Activated CD8-positive, alpha-beta T cell treated with anti-CD3 and anti-CD28 coated beads, Interleukin-2, amount 10 ng/mL, durations not matched to agents 7 days and 5 days (primary cell): ENCODE results near the gene U2AF2. TPM values are rescaled to one million over a fixed set of nuclear protein-coding genes. Genes with fewer than 3 reads are reported as not detected.
A peak's percentile ranks its signal among the peaks of the same experiment; 100 is the strongest.

Experiments used
- ATAC-seq: fragments of 150-1000 bp; cut with Tn5 transposase; one replicate; pipeline ENCODE4 v1.10.0; 2021; ENCODE audit warnings: moderate library complexity
- CTCF ChIA-PET: fragments of 350-600 bp; sonication (Branson Sonifier 250); formaldehyde crosslinking; loops from one replicate; lab custom pipeline; 2021; ENCODE audit warnings: antibody characterized with exemption; lab: Charles Lee
- POLR2A ChIA-PET: fragments of 350-600 bp; sonication (Branson Sonifier 250); formaldehyde crosslinking; loops from one replicate; lab custom pipeline; 2021; ENCODE audit warnings: antibody characterized with exemption; lab: Charles Lee
- DNase-seq: peaks from one replicate; pipeline ENCODE4 v3.0.0-alpha.2; 2020
- H3K27ac Mint-ChIP-seq: one replicate; pipeline ENCODE4 v1.8.0; 2021; ENCODE audit warnings: mild to moderate bottlenecking, mixed read lengths
- H3K27me3 Mint-ChIP-seq: one replicate; pipeline ENCODE4 v1.8.0; 2021; ENCODE audit warnings: low read depth, mixed read lengths
- H3K36me3 Mint-ChIP-seq: one replicate; pipeline ENCODE4 v1.8.0; 2021; ENCODE audit warnings: low read depth, mixed read lengths
- H3K4me1 Mint-ChIP-seq: one replicate; pipeline ENCODE4 v1.8.0; 2021; ENCODE audit warnings: low read depth, mixed read lengths
- H3K4me3 Mint-ChIP-seq: one replicate; pipeline ENCODE4 v1.8.0; 2021; ENCODE audit warnings: mild to moderate bottlenecking, mixed read lengths
- H3K9me3 Mint-ChIP-seq: one replicate; pipeline ENCODE4 v1.8.0; 2022; ENCODE audit warnings: mixed read lengths; ENCODE audit not compliant: insufficient read depth
- total RNA-seq, 2 experiments: library from RNA; stranded (reverse); gene quantifications; one replicate each; pipeline ENCODE4 v1.2.3, GENCODE V29; 2021

Gene U2AF2
- total RNA-seq, 2 experiments from 2014 or later, result 296 to 321 TPM

DNA sequence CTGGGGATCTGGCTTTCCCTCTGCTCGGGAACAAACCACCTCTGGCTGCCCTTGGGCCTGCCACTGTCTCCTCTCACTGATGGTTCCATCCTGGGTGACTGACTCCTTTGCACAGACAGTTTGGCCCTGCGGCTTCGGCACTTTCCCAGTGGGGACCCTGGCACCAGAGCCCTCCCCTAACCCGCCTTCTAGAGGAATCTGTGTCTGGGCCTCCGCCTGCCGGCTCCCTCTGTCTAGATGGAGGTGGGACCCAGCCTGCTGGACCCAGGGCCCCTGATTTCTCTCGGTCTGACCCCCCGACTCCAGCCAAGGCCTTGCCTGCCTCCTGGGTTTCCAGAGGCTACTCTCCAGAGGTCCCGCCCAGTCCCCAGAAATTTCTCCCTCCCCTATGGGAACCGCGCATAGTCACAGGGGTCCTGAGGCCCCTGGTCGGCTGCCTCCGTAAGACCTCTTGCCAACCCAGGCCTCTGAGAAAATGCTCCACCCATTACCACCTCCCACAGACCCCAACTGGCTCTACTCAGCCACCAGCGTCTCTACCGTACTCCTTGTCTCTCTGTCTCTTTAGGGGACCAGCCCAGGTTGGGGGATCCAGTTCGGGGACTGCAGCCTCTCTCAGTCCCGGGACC, 4.1 kb upstream of the U2AF2 start:
- Mint-ChIP-seq H3K4me3 (peak overlapping the region; percentile 10), H3K9me3 (no peaks in the 10 kb centered on the region), H3K36me3 (peaks cover 18% of the 10 kb centered on the region), H3K27me3 (no peaks in the 10 kb centered on the region), H3K27ac (no peak overlapping the region), H3K4me1 (peaks cover 29% of the 10 kb centered on the region)
- ATAC-seq (no peak), DNase-seq (no peak)
- ChIA-PET CTCF (interaction anchor here (4.7 kb wide), 1 partner anchor 18 kb away, joined by 39 read pairs; no protein-coding TSS in a partner anchor), POLR2A (interaction anchor here (0.8 kb wide), 1 partner anchor 14 kb away, joined by 3 read pairs; no protein-coding TSS in a partner anchor)

DNA sequence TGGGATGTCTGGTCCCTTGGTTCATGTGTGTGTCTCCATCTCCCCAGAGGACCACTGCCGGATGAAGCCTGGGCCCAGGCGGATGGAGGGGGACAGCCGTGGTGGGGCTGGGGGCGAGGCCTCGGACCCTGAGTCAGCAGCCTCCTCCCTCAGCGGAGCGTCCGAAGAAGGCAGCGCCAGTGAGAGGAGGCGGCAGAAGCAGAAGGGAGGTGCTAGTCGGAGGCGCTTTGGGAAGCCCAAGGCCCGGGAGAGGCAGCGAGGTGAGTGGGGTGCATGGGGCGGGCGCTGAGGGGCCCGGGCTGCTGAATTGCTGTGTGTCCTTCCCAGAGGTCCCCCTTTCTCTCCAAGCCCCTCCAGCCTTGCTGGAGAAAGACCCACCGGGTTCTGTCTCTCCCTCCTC, 3.6 kb upstream of the U2AF2 start:
- Mint-ChIP-seq H3K27me3 (no peaks in the 10 kb centered on the region), H3K27ac (no peak overlapping the region), H3K4me1 (peaks cover 34% of the 10 kb centered on the region), H3K36me3 (peaks cover 23% of the 10 kb centered on the region), H3K4me3 (no peak overlapping the region), H3K9me3 (no peaks in the 10 kb centered on the region)
- CTCF ChIA-PET, result no interaction called here
- POLR2A ChIA-PET, result no interaction called here
- ATAC-seq, result no peak
- no peak for DNase-seq

DNA sequence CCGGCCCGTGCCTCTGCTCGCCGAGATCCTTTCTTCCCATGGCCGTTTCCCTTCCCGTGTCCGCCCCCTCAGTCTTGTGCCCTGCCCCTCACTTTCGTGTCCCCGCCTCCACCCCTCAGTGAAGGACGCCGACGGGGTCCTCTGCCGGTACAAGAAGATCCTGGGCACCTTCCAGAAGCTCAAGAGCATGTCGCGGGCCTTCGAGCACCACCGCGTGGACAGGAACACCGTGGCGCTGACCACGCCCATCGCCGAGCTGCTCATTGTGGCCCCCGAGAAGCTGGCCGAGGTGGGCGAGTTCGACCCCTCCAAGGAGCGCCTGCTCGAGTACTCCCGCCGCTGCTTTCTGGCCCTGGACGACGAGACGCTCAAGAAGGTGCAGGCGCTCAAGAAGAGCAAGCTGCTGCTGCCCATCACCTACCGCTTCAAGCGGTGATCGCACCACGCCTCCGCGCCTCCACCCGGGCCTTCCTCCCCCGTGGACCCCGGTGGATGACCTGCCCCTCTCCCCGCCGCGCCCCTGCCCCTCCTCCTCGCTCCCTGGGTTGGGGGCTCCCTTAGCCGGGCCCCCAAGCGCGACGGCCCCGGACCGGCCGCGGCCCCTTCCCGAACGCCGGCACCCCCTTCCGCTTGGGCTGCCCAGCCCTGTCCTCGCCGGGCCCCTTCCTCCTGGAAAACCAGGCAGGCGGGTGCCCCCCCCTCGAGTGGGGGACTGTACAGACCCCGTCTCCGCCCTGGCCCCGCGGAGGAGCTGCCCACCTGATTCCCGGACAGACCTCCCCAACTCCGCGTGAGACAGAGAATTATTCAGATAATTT, 2.3 kb upstream of the U2AF2 start:
- Mint-ChIP-seq H3K36me3 (peaks cover 30% of the 10 kb centered on the region), H3K4me3 (peak overlapping the region; percentile 13), H3K27ac (no peak overlapping the region), H3K27me3 (no peaks in the 10 kb centered on the region), H3K9me3 (no peaks in the 10 kb centered on the region), H3K4me1 (peaks cover 39% of the 10 kb centered on the region)
- ChIA-PET POLR2A (interaction anchor here (0.6 to 1.4 kb wide), 3 partner anchors 10 to 21 kb away, joined by 3 to 5 read pairs (median 3); no protein-coding TSS in a partner anchor), CTCF (interaction anchor here (0.7 to 1.8 kb wide), 6 partner anchors 12 to 47 kb away, joined by 3 to 10 read pairs (median 4); partner anchors contain the start of gene ZNF865)
- ATAC-seq (no peak), DNase-seq (no peak)

DNA sequence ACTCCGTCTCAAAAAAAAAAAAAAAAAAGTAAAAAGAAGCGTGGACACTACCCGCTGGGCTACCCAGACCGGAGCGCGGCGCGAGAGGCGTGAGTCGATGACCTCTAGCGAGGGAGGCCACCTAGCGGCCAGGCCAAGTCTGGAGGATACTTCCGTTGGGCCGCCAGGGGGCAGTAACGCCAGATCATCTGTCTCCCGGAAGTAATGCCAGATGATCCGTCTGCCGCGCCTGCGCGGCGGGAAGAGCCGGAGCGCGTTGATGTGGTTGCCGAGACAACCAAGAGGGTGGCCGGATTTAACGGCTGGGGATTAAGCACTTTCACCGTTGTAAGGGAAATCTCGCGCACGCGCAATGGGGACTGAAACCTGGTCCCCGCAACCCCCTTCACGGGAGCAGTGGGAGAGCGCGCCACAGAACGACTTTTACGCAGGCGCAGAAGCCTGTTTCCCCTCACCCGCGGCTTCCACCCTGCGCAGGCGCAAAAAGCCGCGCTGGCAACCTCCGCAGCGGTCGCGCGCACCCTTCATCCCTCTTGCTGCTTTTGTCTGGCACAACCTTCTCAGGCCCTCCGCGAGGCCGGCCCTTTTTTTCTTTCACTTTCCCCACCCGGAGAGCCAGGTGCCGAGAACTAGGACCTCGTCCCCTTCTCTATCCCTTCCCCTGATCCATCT, 1.0 kb upstream of the U2AF2 start:
- peaks cover 43% of the 10 kb centered on the region for H3K4me1 Mint-ChIP-seq

DNA sequence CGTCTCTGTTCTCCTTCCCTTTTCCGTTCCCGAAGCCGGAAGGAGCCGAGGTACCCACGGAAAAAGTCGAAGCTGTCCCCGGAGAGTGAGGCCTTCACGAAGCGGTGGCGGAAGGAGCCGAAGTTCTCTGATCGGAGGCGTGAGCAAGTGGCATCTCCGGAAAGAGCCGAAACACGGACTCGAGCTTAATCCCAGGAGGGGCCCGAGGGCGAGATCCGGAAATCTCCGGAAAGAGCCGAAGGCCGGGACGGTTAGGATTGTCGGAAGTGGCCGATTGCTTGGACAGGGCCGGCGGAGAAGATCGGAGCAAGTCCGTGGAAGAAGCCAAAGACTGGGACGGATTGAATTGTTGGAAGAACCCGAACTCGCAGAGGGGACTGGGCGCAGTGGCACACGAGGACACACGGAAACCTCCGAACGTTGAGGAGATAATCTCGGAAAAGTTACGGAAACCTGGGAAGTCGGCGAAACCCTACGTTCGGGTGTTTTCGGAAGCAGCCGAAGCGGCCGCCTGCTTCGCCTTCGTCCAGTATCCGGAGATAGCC, 440 bp upstream of the U2AF2 start:
- Mint-ChIP-seq H3K36me3 (peaks cover 37% of the 10 kb centered on the region), H3K27me3 (no peaks in the 10 kb centered on the region), H3K4me1 (peaks cover 43% of the 10 kb centered on the region), H3K9me3 (no peaks in the 10 kb centered on the region), H3K4me3 (peak overlapping the region; percentile 83), H3K27ac (peak overlapping the region; percentile 94)
- ATAC-seq (peak; percentile 83), DNase-seq (peak; percentile 100)
- ChIA-PET POLR2A (interaction anchor here (0.7 to 1.4 kb wide), 14 partner anchors 9 to 1517 kb away, joined by 3 to 7 read pairs (median 4); partner anchors contain the start of genes CNOT3, EPN1, FIZ1 and PPP1R12C), CTCF (interaction anchor here (0.6 to 1.6 kb wide), 28 partner anchors 9 to 1517 kb away, joined by 3 to 33 read pairs (median 4); partner anchors contain the start of genes CNOT3, FIZ1, NAT14 and ZNF581)

More for the DNA sequence above, 1.0 kb upstream of the U2AF2 start:
- CTCF ChIA-PET, result interaction anchor here (0.6 to 1.8 kb wide), 32 partner anchors 8 to 1517 kb away, joined by 3 to 33 read pairs (median 4); partner anchors contain the start of genes CNOT3, FIZ1, NAT14 and ZNF581
- H3K4me3 Mint-ChIP-seq, result peak overlapping the region; percentile 83
- peaks cover 36% of the 10 kb centered on the region for H3K36me3 Mint-ChIP-seq
- ATAC-seq (peak; percentile 54), DNase-seq (peak; percentile 98)
- no peaks in the 10 kb centered on the region for H3K9me3 Mint-ChIP-seq
- H3K27ac Mint-ChIP-seq, result peak overlapping the region; percentile 94
- no peaks in the 10 kb centered on the region for H3K27me3 Mint-ChIP-seq
- POLR2A ChIA-PET, result interaction anchor here (0.7 to 1.4 kb wide), 13 partner anchors 9 to 1516 kb away, joined by 3 to 7 read pairs (median 4); partner anchors contain the start of genes CNOT3, FIZ1, PPP1R12C and UBE2S

DNA sequence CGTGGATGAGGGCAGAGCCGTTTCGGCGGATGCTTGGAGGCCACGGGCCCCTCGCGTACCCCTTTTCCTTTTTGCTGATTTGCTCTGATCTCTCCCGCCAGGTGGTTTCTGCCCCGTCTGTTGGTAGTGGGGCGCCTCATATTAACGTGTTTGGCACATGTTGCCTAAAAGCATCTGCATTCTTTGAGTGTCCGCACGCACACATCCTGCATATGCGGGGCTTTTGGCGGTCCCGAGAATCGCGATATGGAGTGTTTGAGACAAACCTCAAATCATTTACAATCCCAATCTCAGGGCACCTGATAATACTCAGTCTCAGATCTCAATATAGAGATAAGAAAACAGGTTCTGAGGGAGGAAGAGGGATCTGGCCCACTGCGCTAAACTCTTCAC, 809 bp downstream of the U2AF2 start:
- Mint-ChIP-seq H3K4me1 (peaks cover 41% of the 10 kb centered on the region), H3K9me3 (no peaks in the 10 kb centered on the region), H3K27me3 (no peaks in the 10 kb centered on the region), H3K36me3 (peaks cover 47% of the 10 kb centered on the region), H3K27ac (peak overlapping the region; percentile 97), H3K4me3 (peak overlapping the region; percentile 83)
- ChIA-PET POLR2A (no interaction called here), CTCF (interaction anchor here (1.0 kb wide), 1 partner anchor 23 kb away, joined by 7 read pairs; no protein-coding TSS in a partner anchor)
- ATAC-seq, result no peak
- no peak for DNase-seq

DNA sequence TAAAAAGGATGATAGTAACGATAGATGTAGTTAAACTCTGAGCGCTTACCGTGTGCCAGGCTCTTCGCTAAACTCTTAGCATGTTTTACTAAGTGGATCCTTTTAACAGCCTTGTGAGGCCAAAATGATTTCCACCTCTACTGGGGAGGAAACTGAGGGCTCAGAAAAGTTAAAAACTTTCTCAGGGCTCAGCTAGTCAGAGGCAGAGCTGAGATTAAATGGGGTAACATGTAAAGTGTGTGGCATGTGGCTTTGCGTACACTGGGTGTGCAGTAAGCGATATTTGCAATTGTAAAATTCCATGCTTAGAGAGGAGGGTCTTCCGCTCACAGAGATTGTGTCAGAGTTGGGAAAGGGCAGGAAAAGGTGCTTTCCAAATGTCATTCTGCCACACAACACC, 1.7 kb downstream of the U2AF2 start:
- CTCF ChIA-PET, result interaction anchor here (0.7 to 1.6 kb wide), 5 partner anchors 15 to 195 kb away, joined by 3 to 9 read pairs (median 3); partner anchors contain the start of gene ISOC2
- Mint-ChIP-seq H3K27me3 (no peaks in the 10 kb centered on the region), H3K9me3 (no peaks in the 10 kb centered on the region), H3K27ac (peak overlapping the region; percentile 97), H3K4me3 (peak overlapping the region; percentile 83), H3K4me1 (peaks cover 43% of the 10 kb centered on the region), H3K36me3 (peaks cover 54% of the 10 kb centered on the region)
- no peak for DNase-seq
- ATAC-seq, result no peak
- POLR2A ChIA-PET, result interaction anchor here (1.3 kb wide), 1 partner anchor 16 kb away, joined by 3 read pairs; no protein-coding TSS in a partner anchor

DNA sequence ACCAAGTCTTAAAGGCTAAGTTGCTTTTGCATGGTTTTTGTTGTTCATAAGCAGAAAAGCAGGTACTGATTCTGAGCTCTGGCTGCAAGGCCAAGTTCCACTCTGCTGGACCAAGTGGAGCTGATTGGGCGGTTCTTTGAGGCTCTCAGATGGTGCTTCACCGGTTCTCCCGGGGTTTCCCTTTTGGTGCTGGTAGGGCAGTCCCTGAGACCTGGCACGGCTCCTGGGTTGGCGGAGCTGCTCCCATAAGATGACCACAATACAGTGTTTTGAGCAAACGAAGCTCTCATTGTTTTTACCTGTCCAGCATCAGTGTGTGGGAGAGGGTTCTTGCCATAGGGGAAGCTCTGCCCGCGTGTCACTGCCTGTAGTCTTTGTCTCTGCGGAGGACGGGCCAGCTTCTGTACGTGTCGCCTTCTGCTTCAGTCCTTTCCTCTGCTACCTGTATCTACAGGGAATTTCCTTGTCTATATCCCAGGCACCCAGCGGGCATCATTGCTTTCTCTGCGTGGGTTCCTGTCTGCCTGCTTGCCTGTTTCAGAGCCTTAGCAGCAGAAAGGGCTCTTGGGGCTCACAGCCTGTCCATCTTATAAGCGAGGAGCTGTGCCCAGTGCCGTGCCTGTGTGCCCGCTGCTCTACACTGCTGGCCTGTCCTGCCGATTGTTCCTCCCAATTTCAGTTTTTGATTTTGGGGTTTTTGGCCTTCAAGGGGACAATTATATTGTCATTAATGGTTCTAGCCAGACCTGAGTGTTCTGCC, 2.3 kb downstream of the U2AF2 start:
- Mint-ChIP-seq H3K27ac (peak overlapping the region; percentile 76), H3K27me3 (no peaks in the 10 kb centered on the region), H3K4me1 (peaks cover 48% of the 10 kb centered on the region), H3K9me3 (no peaks in the 10 kb centered on the region), H3K4me3 (peak overlapping the region; percentile 83), H3K36me3 (peaks cover 58% of the 10 kb centered on the region)
- ChIA-PET CTCF (interaction anchor here (0.7 to 1.6 kb wide), 4 partner anchors 14 to 196 kb away, joined by 3 to 9 read pairs (median 3); partner anchors contain the start of gene ISOC2), POLR2A (interaction anchor here (1.1 to 1.3 kb wide), 2 partner anchors 15 to 30 kb away, joined by 3 read pairs; no protein-coding TSS in a partner anchor)
- DNase-seq (no peak), ATAC-seq (no peak)

DNA sequence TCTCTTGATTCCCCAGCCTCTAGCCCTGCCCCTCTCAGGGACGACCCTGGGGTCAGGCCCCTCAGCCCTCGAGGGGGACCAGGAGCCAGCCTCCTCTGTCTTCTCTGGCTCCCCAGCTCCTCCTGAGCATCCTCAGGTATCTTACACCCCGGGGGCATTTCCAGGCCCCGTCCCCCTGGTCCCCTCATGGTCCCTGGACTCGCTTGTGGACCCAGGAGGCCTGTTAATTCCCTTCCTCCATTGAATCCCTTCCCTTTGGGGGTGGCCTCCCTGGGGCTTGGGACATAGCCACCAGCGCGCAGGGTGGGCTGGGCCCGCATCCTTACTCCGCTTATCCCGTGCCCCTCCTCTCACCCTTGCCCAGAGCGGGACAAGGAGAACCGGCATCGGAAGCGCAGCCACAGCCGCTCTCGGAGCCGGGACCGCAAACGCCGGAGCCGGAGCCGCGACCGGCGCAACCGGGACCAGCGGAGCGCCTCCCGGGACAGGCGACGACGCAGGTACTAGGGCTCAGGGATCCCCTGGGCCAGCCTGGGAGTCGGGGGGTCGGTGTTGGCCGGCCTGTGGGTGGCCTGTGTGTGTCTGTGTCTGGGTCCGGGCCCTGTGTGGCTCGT, 4.1 kb downstream of the U2AF2 start:
- ATAC-seq (no peak), DNase-seq (no peak)
- Mint-ChIP-seq H3K9me3 (no peaks in the 10 kb centered on the region), H3K4me3 (no peak overlapping the region), H3K4me1 (peaks cover 51% of the 10 kb centered on the region), H3K27me3 (no peaks in the 10 kb centered on the region), H3K36me3 (peaks cover 72% of the 10 kb centered on the region), H3K27ac (peak overlapping the region; percentile 67)
- CTCF ChIA-PET, result no interaction called here
- POLR2A ChIA-PET, result interaction anchor here (0.7 kb wide), 1 partner anchor 26 kb away, joined by 3 read pairs; no protein-coding TSS in a partner anchor

DNA sequence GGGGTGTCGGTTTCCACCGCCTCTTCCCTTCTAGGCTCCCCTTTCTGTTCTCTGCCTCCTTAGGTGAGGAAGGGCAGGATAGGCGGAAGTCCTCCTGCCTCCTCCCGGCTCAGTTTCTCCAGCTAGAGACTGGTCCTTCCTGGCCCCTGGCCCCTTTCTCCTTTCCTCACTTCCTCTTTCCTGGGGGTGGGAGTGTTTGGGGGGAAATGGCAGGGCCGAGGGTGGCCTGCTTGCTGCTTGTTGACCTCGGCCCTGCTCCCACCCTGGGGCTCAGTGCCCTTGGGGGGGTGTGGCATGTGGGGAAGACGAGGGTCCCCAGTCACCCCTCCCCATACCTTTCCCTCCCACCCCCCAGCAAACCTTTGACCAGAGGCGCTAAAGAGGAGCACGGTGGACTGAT, 5.0 kb downstream of the U2AF2 start:
- H3K36me3 Mint-ChIP-seq, result peaks cover 76% of the 10 kb centered on the region
- H3K27ac Mint-ChIP-seq, result peak overlapping the region; percentile 39
- CTCF ChIA-PET, result no interaction called here
- no peak overlapping the region for H3K4me3 Mint-ChIP-seq
- DNase-seq (no peak), ATAC-seq (no peak)
- H3K4me1 Mint-ChIP-seq, result peaks cover 51% of the 10 kb centered on the region
- no peaks in the 10 kb centered on the region for H3K27me3 Mint-ChIP-seq
- POLR2A ChIA-PET, result no interaction called here
- H3K9me3 Mint-ChIP-seq, result no peaks in the 10 kb centered on the region
